Measurements from ENCODE around the gene LDLRAP1.
A peak's percentile ranks its signal among the peaks of the same experiment; 100 is the strongest.
"Not testable (repeated sequence)": the region's sequence is repeated elsewhere in the genome, so short reads cannot be mapped to it uniquely, and the experiment has no call there.

Gene LDLRAP1

GRCh38 chr1:25577134-25577920 is 33.9 kb downstream of the LDLRAP1 start:
- DNase-seq = no peak

GRCh38 chr1:25579292-25580252 is 36.2 kb downstream of the LDLRAP1 start:
- no peak for DNase-seq

GRCh38 chr1:25580927-25581326 is 37.5 kb downstream of the LDLRAP1 start:
- no peak for DNase-seq

GRCh38 chr1:25581764-25582163 is 38.4 kb downstream of the LDLRAP1 start:
- DNase-seq = no peak

- DNase-seq = no peak
Observed at GRCh38 chr1:25583519-25584370, 40.3 kb downstream of the LDLRAP1 start.

GRCh38 chr1:25586181-25586588 is 42.8 kb downstream of the LDLRAP1 start:
- DNase-seq = no peak

GRCh38 chr1:25587290-25587689 is 43.9 kb downstream of the LDLRAP1 start:
- no peak for DNase-seq

GRCh38 chr1:25588224-25588623 is 44.8 kb downstream of the LDLRAP1 start:
- not testable (repeated sequence) for DNase-seq

- not testable (repeated sequence) for DNase-seq
Observed at GRCh38 chr1:25588786-25589185, 45.4 kb downstream of the LDLRAP1 start.

- no peak for DNase-seq
Observed at GRCh38 chr1:25590096-25590824, 46.9 kb downstream of the LDLRAP1 start.

GRCh38 chr1:25593861-25594260 is 50.5 kb downstream of the LDLRAP1 start:
- no peak for DNase-seq

- no peak for DNase-seq
Observed at GRCh38 chr1:25594971-25595370, 51.6 kb downstream of the LDLRAP1 start.

- not testable (repeated sequence) for DNase-seq
Observed at GRCh38 chr1:25596641-25597040, 53.2 kb downstream of the LDLRAP1 start.

GRCh38 chr1:25598879-25599278 is 55.5 kb downstream of the LDLRAP1 start:
- DNase-seq = no peak

- no peak for DNase-seq
Observed at GRCh38 chr1:25599969-25600610, 56.7 kb downstream of the LDLRAP1 start.

GRCh38 chr1:25600971-25601699 is 57.7 kb downstream of the LDLRAP1 start:
- DNase-seq = not testable (repeated sequence)

- not testable (repeated sequence) for DNase-seq
Observed at GRCh38 chr1:25603779-25604538, 60.6 kb downstream of the LDLRAP1 start.

GRCh38 chr1:25607123-25607522 is 63.7 kb downstream of the LDLRAP1 start:
- DNase-seq = no peak

- peak; percentile 90 to 93 for DNase-seq
Observed at GRCh38 chr1:25608488-25609178, 65.2 kb downstream of the LDLRAP1 start.
